T-helper 17 cell (primary cell): ENCODE measurements around the gene MRPS10. TPM values are rescaled to one million over a fixed set of nuclear protein-coding genes. Genes with fewer than 3 reads are reported as not detected.

Experiments used
- ATAC-seq: fragments of 150-1000 bp; cut with Tn5 transposase; 2 replicates; pipeline ENCODE4 v1.10.0; 2021; ENCODE audit warnings: mild to moderate bottlenecking, moderate library complexity
- DNase-seq, 3 donors: peaks; one replicate each; pipeline versions ENCODE4 v3.0.0 to v3.0.0-alpha.2; 2020 to 2021
- H3K9me3 ChIP-seq: one replicate; pipeline ENCODE4 v1.7.0; 2013; ENCODE audit warnings: low read length, mild to moderate bottlenecking; ENCODE audit not compliant: control insufficient read depth, poor library complexity, severe bottlenecking
- H3K27ac Mint-ChIP-seq: one replicate; pipeline ENCODE4 v1.8.0; 2022; ENCODE audit warnings: mild to moderate bottlenecking, moderate library complexity, mixed read lengths
- H3K27me3 Mint-ChIP-seq: one replicate; pipeline ENCODE4 v1.8.0; 2022; ENCODE audit warnings: mixed read lengths
- H3K36me3 Mint-ChIP-seq: one replicate; pipeline ENCODE4 v1.8.0; 2022; ENCODE audit warnings: low read depth, mixed read lengths
- H3K4me1 Mint-ChIP-seq: one replicate; pipeline ENCODE4 v1.8.0; 2022; ENCODE audit warnings: mild to moderate bottlenecking, mixed read lengths
- H3K4me3 Mint-ChIP-seq: one replicate; pipeline ENCODE4 v1.8.0; 2022; ENCODE audit warnings: mild to moderate bottlenecking, moderate library complexity, mixed read lengths
- total RNA-seq, 4 donors: library from RNA in 2 of 4; stranded (reverse) in 2 of 4; gene quantifications; one replicate each; pipeline ENCODE4 v1.2.3 and lab custom pipeline; 2022 to 2026

MRPS10 gene
- total RNA-seq, 2 donors from 2014 or later, result 15.4 to 20.1 TPM

DNA sequence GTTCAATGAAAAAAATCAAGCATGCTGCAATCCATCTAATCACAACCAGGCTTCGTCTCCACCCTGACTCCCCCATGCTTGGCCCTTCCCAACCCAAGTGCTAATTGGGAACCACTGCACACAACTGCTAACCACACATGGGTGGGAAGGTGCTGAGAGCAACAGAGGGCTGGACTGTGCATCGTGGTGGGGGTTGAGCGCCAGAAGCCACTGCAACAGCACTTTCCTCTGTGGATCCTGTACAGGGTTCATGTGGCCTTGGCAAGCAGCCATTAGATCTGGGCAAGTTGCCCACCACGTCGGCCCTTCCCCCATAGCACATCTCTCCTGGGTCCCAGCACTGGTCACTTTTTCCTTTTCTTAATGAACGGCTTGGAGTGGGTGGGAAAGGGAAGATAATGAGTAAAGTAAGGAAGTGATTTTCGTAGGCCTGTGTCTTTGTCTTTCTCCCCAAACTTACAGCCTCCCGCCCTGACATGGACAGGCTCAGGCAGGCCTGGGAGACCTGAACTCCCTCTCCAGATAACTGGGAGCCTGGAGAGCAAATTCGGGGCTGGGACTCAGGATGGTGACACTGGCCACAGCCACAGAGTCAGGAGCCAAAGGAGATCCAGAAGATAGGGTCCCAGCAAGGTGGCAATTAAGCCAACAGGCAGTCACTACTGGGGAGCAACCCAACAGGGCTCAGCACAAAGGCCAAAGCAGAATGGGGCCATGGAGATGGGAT is 34.4 kb upstream of the MRPS10 start:
- Mint-ChIP-seq H3K4me3 (no peak overlapping the region), H3K27me3 (no peaks in the 10 kb centered on the region), H3K36me3 (peaks cover 6% of the 10 kb centered on the region), H3K4me1 (peaks cover 3% of the 10 kb centered on the region), H3K27ac (peak overlapping the region; percentile 62)
- ATAC-seq, result no peak
- no peaks in the 10 kb centered on the region for H3K9me3 ChIP-seq
- no peak for DNase-seq

DNA sequence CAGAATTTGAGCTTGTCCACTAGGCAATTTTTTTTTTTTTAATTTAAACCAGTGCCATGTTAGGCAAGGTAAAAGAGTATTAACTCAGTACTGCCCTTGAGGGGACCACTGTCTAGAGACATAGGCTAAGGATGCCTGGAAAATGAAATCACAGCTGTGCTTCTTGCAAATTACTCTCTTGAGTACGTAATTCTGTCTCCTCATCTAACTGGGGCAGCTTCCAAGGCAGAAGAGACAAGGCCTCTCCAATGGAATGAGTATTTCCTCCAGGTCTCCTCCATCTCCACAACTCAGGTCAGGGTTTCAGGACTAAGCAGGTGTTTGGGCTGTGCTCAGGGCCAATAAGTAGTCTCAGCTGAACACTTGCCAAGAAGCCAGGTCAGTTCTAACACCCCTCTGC is 33.8 kb upstream of the MRPS10 start:
- H3K27me3 Mint-ChIP-seq, result no peaks in the 10 kb centered on the region

DNA sequence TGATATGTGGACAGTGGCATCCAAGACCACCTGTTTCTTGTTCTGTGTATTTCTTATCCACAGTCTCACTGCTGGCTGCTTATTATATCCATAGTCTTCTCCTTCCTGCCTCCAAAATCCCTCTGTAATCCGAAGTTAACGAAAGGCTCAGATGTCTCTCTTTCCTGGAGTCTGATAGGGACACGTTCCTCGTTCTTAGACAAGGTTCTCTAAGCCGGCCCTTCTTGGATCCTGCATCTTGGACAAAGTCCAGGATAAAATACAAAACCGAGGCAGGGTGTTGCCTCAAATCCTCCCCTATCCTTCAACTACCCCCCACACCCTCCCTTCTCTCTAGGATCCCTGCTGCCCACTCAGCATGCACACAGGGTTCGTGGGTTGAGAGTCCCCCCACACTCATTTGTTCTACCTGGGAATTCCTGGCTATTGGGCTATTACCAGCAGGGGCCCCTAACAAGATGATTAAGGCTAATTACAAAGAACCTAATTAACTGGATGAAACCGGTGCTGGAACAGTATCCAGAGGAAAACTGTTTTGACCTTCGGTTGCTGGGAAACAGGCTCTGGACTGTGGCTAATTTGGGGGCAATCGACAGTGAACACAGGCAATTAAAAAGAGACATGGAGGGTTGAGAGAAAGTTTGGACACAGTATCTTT is 32.7 kb upstream of the MRPS10 start:
- Mint-ChIP-seq H3K4me3 (no peak overlapping the region), H3K4me1 (peaks cover 6% of the 10 kb centered on the region), H3K36me3 (peaks cover 7% of the 10 kb centered on the region), H3K27me3 (no peaks in the 10 kb centered on the region), H3K27ac (no peak overlapping the region)
- H3K9me3 ChIP-seq, result no peaks in the 10 kb centered on the region
- DNase-seq (no peak), ATAC-seq (no peak)

More for the DNA sequence above, 33.8 kb upstream of the MRPS10 start:
- Mint-ChIP-seq H3K4me3 (no peak overlapping the region), H3K27ac (no peak overlapping the region), H3K4me1 (peaks cover 6% of the 10 kb centered on the region), H3K36me3 (peaks cover 5% of the 10 kb centered on the region)
- no peak for ATAC-seq
- no peak for DNase-seq
- no peaks in the 10 kb centered on the region for H3K9me3 ChIP-seq

DNA sequence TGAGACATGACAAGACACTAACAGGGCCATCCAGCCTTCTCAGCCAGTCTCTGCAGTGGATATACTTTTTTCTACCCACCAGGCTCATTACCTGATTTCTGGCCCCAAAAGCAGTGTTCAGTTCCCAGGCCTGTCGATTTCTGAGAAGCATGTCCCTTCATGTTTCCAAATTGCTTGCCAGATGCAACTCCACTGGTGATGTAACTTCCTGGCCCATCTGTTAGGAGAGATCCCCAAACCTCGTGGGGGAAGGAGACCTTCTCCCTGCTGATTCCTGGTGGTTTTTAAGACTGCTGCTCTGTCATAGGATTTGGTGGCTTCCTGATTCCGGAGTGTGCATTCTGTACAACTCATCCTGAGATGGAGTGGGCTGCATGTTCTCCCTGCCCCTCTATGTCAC is 31.6 kb upstream of the MRPS10 start:
- Mint-ChIP-seq H3K4me1 (peaks cover 6% of the 10 kb centered on the region), H3K27me3 (no peaks in the 10 kb centered on the region), H3K36me3 (peaks cover 7% of the 10 kb centered on the region), H3K27ac (no peak overlapping the region), H3K4me3 (no peak overlapping the region)
- no peaks in the 10 kb centered on the region for H3K9me3 ChIP-seq
- no peak for DNase-seq
- ATAC-seq, result no peak

- ATAC-seq (no peak), DNase-seq (no peak)
- Mint-ChIP-seq H3K27ac (no peak overlapping the region), H3K4me1 (peaks cover 7% of the 10 kb centered on the region), H3K4me3 (no peak overlapping the region), H3K27me3 (no peaks in the 10 kb centered on the region), H3K36me3 (peaks cover 11% of the 10 kb centered on the region)
- no peaks in the 10 kb centered on the region for H3K9me3 ChIP-seq
These were observed 25.4 kb upstream of the MRPS10 start for GRCh38 chr6:42243046-42243445.

DNA sequence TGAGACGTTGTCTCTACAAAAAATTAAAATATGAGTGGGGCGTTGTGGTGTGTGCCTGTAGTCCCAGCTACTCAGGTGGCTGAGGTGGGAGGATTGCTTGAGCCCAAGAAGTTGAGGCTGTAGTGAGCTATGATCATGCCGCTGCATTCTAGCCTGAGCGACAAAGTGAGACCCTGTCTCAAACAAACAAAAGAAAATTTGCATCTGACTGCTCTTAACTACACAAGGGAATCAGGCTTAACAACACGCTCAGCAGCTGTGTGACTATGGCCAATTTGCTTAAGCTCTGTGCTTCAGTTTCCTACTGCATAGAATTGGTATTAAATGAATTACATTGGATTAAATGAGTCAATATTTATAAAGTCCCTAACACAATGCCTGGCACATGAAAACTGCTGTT is 24.3 kb upstream of the MRPS10 start:
- ATAC-seq (no peak), DNase-seq (no peak)
- Mint-ChIP-seq H3K4me3 (no peak overlapping the region), H3K36me3 (peaks cover 9% of the 10 kb centered on the region), H3K4me1 (peaks cover 6% of the 10 kb centered on the region), H3K27me3 (no peaks in the 10 kb centered on the region), H3K27ac (no peak overlapping the region)
- H3K9me3 ChIP-seq, result no peaks in the 10 kb centered on the region

GRCh38 chr6:42239736-42240375 is 22.2 kb upstream of the MRPS10 start:
- no peak for DNase-seq
- Mint-ChIP-seq H3K36me3 (peaks cover 7% of the 10 kb centered on the region), H3K4me1 (peaks cover 7% of the 10 kb centered on the region), H3K27me3 (no peaks in the 10 kb centered on the region), H3K4me3 (no peak overlapping the region), H3K27ac (no peak overlapping the region)
- ATAC-seq, result no peak
- no peaks in the 10 kb centered on the region for H3K9me3 ChIP-seq

GRCh38 chr6:42239333-42239732 is 21.7 kb upstream of the MRPS10 start:
- Mint-ChIP-seq H3K4me3 (no peak overlapping the region), H3K27me3 (no peaks in the 10 kb centered on the region), H3K27ac (no peak overlapping the region), H3K36me3 (peaks cover 7% of the 10 kb centered on the region), H3K4me1 (peaks cover 7% of the 10 kb centered on the region)
- H3K9me3 ChIP-seq, result no peaks in the 10 kb centered on the region
- DNase-seq (no peak), ATAC-seq (no peak)

GRCh38 chr6:42237857-42238256 is 20.2 kb upstream of the MRPS10 start:
- ATAC-seq (no peak), DNase-seq (no peak)
- Mint-ChIP-seq H3K4me1 (peaks cover 7% of the 10 kb centered on the region), H3K27me3 (no peaks in the 10 kb centered on the region), H3K36me3 (peaks cover 7% of the 10 kb centered on the region), H3K4me3 (no peak overlapping the region), H3K27ac (no peak overlapping the region)
- no peaks in the 10 kb centered on the region for H3K9me3 ChIP-seq

DNA sequence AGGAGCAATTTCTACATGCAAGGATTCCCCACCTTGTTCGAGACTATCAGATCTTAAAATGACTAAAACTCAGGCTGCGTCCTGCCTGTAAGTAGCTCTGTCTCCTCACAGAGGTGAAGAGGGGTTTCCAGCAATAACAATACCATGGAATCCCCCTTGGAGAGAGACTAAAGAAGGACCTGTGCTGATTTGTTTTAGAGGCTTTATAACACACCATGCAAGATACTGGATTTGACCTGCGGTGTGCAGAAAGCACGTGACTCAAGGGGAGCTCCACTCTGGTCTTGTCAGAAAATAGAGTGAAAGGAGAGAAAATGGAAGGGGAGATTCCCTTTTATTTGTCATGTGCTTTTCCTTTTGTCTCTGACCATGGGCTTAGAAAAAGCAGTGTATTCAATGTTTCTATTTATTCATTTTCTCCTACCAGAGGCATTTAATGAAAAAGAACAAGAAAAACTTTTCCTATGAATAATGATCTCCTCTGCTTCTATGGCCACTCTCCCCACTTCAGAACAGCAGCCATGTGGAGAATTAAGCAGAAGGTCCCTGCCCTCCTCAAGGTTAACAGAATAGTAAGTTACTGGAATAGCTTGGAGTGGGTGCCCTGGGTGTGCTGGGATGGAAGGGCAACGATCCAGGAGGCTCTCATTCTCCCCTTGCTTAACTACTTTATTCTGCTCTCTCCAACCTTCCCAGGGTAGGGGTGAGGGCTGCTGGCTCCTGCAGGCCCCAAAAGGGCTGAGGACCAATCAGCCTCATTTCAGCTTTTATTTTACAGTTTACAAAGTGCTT is 19.2 kb upstream of the MRPS10 start:
- Mint-ChIP-seq H3K27me3 (no peaks in the 10 kb centered on the region), H3K4me3 (no peak overlapping the region), H3K4me1 (peaks cover 7% of the 10 kb centered on the region), H3K36me3 (peaks cover 7% of the 10 kb centered on the region), H3K27ac (peak overlapping the region; percentile 77)
- ATAC-seq (peak; percentile 52), DNase-seq (no peak)
- no peaks in the 10 kb centered on the region for H3K9me3 ChIP-seq

GRCh38 chr6:42236030-42236429 is 18.4 kb upstream of the MRPS10 start:
- Mint-ChIP-seq H3K4me1 (peaks cover 7% of the 10 kb centered on the region), H3K27me3 (no peaks in the 10 kb centered on the region), H3K36me3 (peaks cover 7% of the 10 kb centered on the region), H3K27ac (peak overlapping the region; percentile 77), H3K4me3 (peak overlapping the region; percentile 33)
- H3K9me3 ChIP-seq, result no peaks in the 10 kb centered on the region
- ATAC-seq (no peak), DNase-seq (no peak)

DNA sequence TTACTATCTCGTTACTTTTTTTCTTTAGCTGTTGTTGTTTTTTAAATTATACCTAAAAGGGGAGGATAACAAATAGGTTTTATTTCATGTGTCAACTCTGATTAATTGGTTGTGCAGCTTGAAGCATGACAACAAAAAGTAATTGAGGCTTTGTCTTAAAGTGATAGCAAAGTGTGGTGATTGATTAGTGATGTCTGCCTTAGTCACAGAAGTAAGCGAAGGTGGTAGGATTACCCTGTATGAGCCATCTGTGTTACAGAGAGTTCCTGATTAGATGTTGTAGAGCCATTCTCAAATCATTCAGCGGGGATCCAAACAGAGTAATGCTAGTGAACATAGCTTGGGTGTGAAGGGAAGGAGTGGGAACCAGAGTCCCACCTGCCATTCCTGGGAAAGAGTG is 14.4 kb upstream of the MRPS10 start:
- DNase-seq (no peak), ATAC-seq (no peak)
- Mint-ChIP-seq H3K27me3 (no peaks in the 10 kb centered on the region), H3K4me1 (peaks cover 3% of the 10 kb centered on the region), H3K36me3 (peaks cover 3% of the 10 kb centered on the region), H3K27ac (no peak overlapping the region), H3K4me3 (no peak overlapping the region)
- H3K9me3 ChIP-seq, result no peaks in the 10 kb centered on the region
